Upper lobe of left lung (tissue), 6 donors: ENCODE measurements around the gene PEX7. TPM values are rescaled to one million over a fixed set of nuclear protein-coding genes. Genes with fewer than 3 reads are reported as not detected.
A peak's percentile ranks its signal among the peaks of the same experiment; 100 is the strongest.

Experiments used
- ATAC-seq, 2 donors: fragments of 200-7000 bp; cut with Tn5 transposase; one replicate each; pipeline ENCODE4 v1.9.1; 2022; ENCODE audit warnings: mild to moderate bottlenecking in 2 of 2, moderate library complexity in 2 of 2; ENCODE audit not compliant: low FRiP score in 2 of 2
- DNase-seq, 2 donors: peaks; one replicate each; pipeline ENCODE4 v3.0.0-alpha.2; 2019 to 2020
- H3K27ac ChIP-seq, 4 donors: fragments of 200-600 bp; sonication (generic); one replicate each; pipeline ENCODE4 v1.5.1; 2016 to 2019
- H3K27me3 ChIP-seq, 4 donors: fragments of 200-600 bp; sonication (generic); one replicate each; pipeline ENCODE4 v1.5.1; 2017 to 2019
- H3K36me3 ChIP-seq, 4 donors: fragments of 200-600 bp; sonication (generic); one replicate each; pipeline ENCODE4 v1.5.1; 2016 to 2019
- H3K4me1 ChIP-seq, 4 donors: fragments of 200-600 bp; sonication (generic); one replicate each; pipeline ENCODE4 v1.5.1; 2018 to 2019
- H3K4me3 ChIP-seq, 4 donors: fragments of 200-600 bp; sonication (generic); one replicate each; pipeline ENCODE4 v1.5.1; 2017 to 2019; ENCODE audit warnings: mild to moderate bottlenecking in 2 of 4, moderate library complexity in 1 of 4
- H3K9me3 ChIP-seq, 4 donors: fragments of 200-600 bp; sonication (generic); one replicate each; pipeline ENCODE4 v1.5.1; 2018 to 2019
- CTCF ChIP-seq, 6 experiments: fragments of 450-650 bp in 4 of 6; fragments of 200-600 bp in 2 of 6; sonication (generic) in 2 of 6; IDR thresholded peaks; one replicate each; pipeline ENCODE4 v1.5.1; 2016 to 2019; ENCODE audit warnings: antibody characterized with exemption in 6 of 6
- EP300 ChIP-seq, 4 donors: sonication (generic); formaldehyde crosslinking; IDR thresholded peaks; one replicate each; pipeline ENCODE4 v1.5.1; 2017; ENCODE audit warnings: antibody characterized with exemption in 4 of 4, control low read depth in 2 of 4
- POLR2A ChIP-seq, 4 donors: fragments of 450-650 bp; IDR thresholded peaks; one replicate each; pipeline ENCODE4 v1.5.1; 2016 to 2017; ENCODE audit warnings: antibody characterized with exemption in 4 of 4, mild to moderate bottlenecking in 2 of 4
- POLR2AphosphoS5 ChIP-seq, 2 donors: sonication (generic); formaldehyde crosslinking; IDR thresholded peaks; one replicate each; pipeline ENCODE4 v1.5.1; 2017; ENCODE audit warnings: antibody characterized with exemption in 2 of 2
- WGBS, 2 donors: methylation state at CpG; one replicate each; pipeline ENCODE4 v1.1.5; 2017 to 2018; 5-methylcytosine and 5-hydroxymethylcytosine counted together
- total RNA-seq, 6 donors: library from RNA; depleted of rRNA in 4 of 6; stranded (reverse); fragments of >200 nt in 4 of 6; gene quantifications; one replicate each; pipeline versions ENCODE4 v1.1.0 to v1.2.1, GENCODE V29; 2016 to 2021
- donor health status: DM: no; HTN: no; CAD: no; lungs with moderate emphysema.
- donor health status: DM: no; HTN: yes; CAD: no; lungs with severe emphysema.

PEX7 gene, protein sequence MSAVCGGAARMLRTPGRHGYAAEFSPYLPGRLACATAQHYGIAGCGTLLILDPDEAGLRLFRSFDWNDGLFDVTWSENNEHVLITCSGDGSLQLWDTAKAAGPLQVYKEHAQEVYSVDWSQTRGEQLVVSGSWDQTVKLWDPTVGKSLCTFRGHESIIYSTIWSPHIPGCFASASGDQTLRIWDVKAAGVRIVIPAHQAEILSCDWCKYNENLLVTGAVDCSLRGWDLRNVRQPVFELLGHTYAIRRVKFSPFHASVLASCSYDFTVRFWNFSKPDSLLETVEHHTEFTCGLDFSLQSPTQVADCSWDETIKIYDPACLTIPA
- 10 to 100 TPM in 3 of 6 donors, 1 to 10 TPM in 3; 6.7 to 11.7 (median 9.7) TPM for total RNA-seq

DNA sequence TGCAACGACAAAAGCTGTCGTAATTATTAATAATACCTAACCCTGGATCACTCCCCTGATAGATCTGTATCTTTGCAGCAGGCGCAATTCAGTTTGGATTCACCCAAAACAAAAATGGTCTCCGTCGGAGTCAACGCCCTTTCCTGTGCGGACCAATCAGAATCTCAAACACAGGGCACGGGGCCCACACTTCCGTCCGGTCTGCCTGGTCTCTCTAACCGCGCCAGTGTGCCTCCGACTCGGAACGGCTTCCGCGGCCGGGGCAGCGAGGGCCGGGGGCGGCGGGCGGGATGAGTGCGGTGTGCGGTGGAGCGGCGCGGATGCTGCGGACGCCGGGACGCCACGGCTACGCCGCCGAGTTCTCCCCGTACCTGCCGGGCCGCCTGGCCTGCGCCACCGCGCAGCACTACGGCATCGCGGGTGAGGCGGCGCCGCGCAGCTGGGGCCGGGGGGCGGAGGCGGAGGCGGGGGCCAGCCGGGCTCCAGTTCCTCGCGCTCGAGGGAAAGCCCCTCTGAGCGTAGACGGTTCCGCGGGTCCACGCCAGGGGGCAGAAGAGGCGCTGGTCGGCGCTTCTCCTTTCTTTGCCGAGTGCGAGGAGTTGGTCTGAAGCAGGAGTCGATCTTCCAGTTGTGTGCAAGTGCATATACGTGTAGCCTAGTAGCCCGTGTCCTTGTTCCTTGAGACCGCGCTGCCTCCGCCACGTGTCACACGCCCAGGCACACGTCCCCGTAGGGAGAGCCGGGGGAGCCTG, at the start of gene PEX7:
Gene PEX7, plus strand, starts transcription at position 217 of the 752 bp plus-strand sequence. Its CDS starts 74 bp downstream, at position 291.
- 0 to 2% methylated on average over 20 to 33 of the region's 78 CpGs for WGBS, 2 donors
- TF ChIP-seq CTCF (IDR thresholded peaks at IDR 0.05) (peak; percentile 52 to 90 (median 72)), POLR2A (IDR thresholded peaks at IDR 0.05) (peak in 3 of 4 donors; percentile 28 to 83 (median 83)), EP300 (IDR thresholded peaks at IDR 0.05) (no peak), POLR2AphosphoS5 (IDR thresholded peaks at IDR 0.05) (peak; percentile 59 to 64)
- ATAC-seq, result peak; percentile 95 to 98

DNA sequence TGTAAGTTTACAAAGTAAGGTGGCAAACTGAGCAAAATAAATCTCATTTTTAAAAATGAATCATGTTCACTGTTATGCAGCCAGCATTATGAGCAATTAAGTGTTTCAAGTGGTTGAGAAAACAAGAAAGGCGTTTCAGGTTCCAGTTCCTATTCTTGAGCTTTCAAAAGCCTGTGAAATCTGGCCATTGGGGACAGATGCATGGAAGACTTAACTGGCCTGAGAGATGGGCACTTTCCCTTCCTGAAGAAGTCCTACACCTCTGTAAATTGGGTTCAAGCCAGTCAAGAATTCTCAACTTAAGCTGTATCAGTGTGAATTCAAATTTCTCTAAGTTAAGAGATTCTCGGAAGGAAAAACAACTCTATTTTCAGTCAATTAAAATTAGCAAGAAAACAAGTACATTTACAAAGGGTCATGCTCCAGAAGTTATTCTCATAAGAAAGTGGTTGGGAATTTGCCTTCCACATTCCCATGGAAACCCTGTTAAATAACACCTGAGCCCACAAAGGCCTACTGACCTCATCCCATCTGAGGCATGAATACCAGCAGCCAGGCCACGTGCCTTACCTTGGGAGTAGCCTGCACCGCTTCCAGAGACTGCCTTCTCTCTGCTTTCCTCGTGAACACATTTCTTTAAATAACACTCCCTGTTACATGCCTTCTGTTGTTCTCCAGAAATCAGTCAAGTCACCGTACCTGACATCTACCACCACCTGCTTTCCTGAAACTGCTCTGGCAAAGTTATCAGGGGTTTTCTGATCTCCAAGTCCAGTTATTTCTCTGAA, 49.5 kb upstream of the PEX7 start:
- WGBS, 2 donors, result 77 to 87% methylated on average over 6 of the region's 6 CpGs
- no peak overlapping the region for H3K4me3 ChIP-seq
- no peaks in the 10 kb centered on the region for H3K36me3 ChIP-seq
- TF ChIP-seq POLR2A (IDR thresholded peaks at IDR 0.05), result no peak
- TF ChIP-seq POLR2AphosphoS5 (IDR thresholded peaks at IDR 0.05), result no peak
- no peak for TF ChIP-seq CTCF (IDR thresholded peaks at IDR 0.05)
- TF ChIP-seq EP300 (IDR thresholded peaks at IDR 0.05), result no peak
- ATAC-seq, result peak in 1 of 2 donors; percentile 36
- H3K9me3 ChIP-seq, result no peaks in the 10 kb centered on the region
- H3K27me3 ChIP-seq, result no peaks in the 10 kb centered on the region
- H3K4me1 ChIP-seq, result peaks cover 42 to 49% (median 46%) of the 10 kb centered on the region in 4 donors
- no peak for DNase-seq
- peak overlapping the region in 3 of 4 donors; percentile 13 to 48 (median 15) for H3K27ac ChIP-seq

More for the DNA sequence above, at the start of gene PEX7:
- Histone ChIP-seq H3K27me3 (no peaks in the 10 kb centered on the region), H3K9me3 (no peaks in the 10 kb centered on the region), H3K27ac (peak within 1 kb of the TSS; percentile 91 to 95 (median 93)), H3K4me1 (peaks cover 0 to 19% (median 8%) of the 10 kb centered on the region in 4 donors), H3K36me3 (peaks cover 0 to 13% (median 0%) of the 10 kb centered on the region in 4 donors), H3K4me3 (peak within 1 kb of the TSS; percentile 42 to 71 (median 68))
- DNase-seq, result peak; percentile 93 to 96

- ATAC-seq (no peak), DNase-seq (no peak)
- Histone ChIP-seq H3K27me3 (no peaks in the 10 kb centered on the region), H3K9me3 (no peaks in the 10 kb centered on the region), H3K27ac (peak overlapping the region in 3 of 4 donors; percentile 13 to 64 (median 48)), H3K4me1 (peaks cover 37 to 51% (median 44%) of the 10 kb centered on the region in 4 donors), H3K4me3 (no peak overlapping the region), H3K36me3 (no peaks in the 10 kb centered on the region)
- no peak for TF ChIP-seq EP300 (IDR thresholded peaks at IDR 0.05)
- TF ChIP-seq CTCF (IDR thresholded peaks at IDR 0.05), result no peak
- no peak for TF ChIP-seq POLR2AphosphoS5 (IDR thresholded peaks at IDR 0.05)
- TF ChIP-seq POLR2A (IDR thresholded peaks at IDR 0.05), result no peak
- WGBS, 2 donors, result 87 to 96% methylated on average over 4 of the region's 4 CpGs
Observed at GRCh38 chr6:136773473-136773796, 49.0 kb upstream of the PEX7 start.

GRCh38 chr6:136774228-136775041, 48.0 kb upstream of the PEX7 start:
- Histone ChIP-seq H3K27ac (peak overlapping the region; percentile 8 to 64 (median 44)), H3K4me1 (peaks cover 37 to 51% (median 45%) of the 10 kb centered on the region in 4 donors), H3K27me3 (no peaks in the 10 kb centered on the region), H3K36me3 (no peaks in the 10 kb centered on the region), H3K9me3 (no peaks in the 10 kb centered on the region), H3K4me3 (no peak overlapping the region)
- 66 to 69% methylated on average over 6 of the region's 6 CpGs for WGBS, 2 donors
- peak in 1 of 2 donors; percentile 58 for ATAC-seq
- TF ChIP-seq POLR2AphosphoS5 (IDR thresholded peaks at IDR 0.05) (peak in 1 of 2 donors; percentile 49), POLR2A (IDR thresholded peaks at IDR 0.05) (no peak)
- DNase-seq, result no peak
